IPS DF 19.7 (cell line): ENCODE results near the gene KIF12.

ENCODE experiments used
- DNase-seq: peaks from one replicate; pipeline ENCODE4 v3.0.0-alpha.2; 2013; ENCODE audit warnings: low read depth, low spot score

The KIF12 gene

GRCh38 chr9:114107286-114108001, 8.4 kb upstream of the KIF12 start:
- no peak for DNase-seq

GRCh38 chr9:114105236-114105635, 6.1 kb upstream of the KIF12 start:
- DNase-seq: no peak

GRCh38 chr9:114102484-114102883, 3.4 kb upstream of the KIF12 start:
- DNase-seq: no peak

GRCh38 chr9:114100536-114100935, 1.4 kb upstream of the KIF12 start:
- DNase-seq: no peak

- no peak for DNase-seq
Observed at GRCh38 chr9:114099669-114100270, 678 bp upstream of the KIF12 start.

GRCh38 chr9:114098021-114098935, 814 bp downstream of the KIF12 start:
- no peak for DNase-seq

- DNase-seq: no peak
Observed at GRCh38 chr9:114097613-114098020, 1.5 kb downstream of the KIF12 start.

GRCh38 chr9:114096866-114097612, 2.1 kb downstream of the KIF12 start:
- no peak for DNase-seq

- DNase-seq: no peak
Observed at GRCh38 chr9:114096041-114096511, 3.0 kb downstream of the KIF12 start.

GRCh38 chr9:114094971-114095370, 4.1 kb downstream of the KIF12 start:
- no peak for DNase-seq

- DNase-seq: no peak
Observed at GRCh38 chr9:114093761-114094505, 5.2 kb downstream of the KIF12 start.

GRCh38 chr9:114093031-114093471, 6.0 kb downstream of the KIF12 start:
- no peak for DNase-seq

GRCh38 chr9:114092336-114092735, 6.8 kb downstream of the KIF12 start:
- DNase-seq: no peak

GRCh38 chr9:114091711-114092110, 7.4 kb downstream of the KIF12 start:
- DNase-seq: no peak

- DNase-seq: no peak
Observed at GRCh38 chr9:114090798-114091197, 8.3 kb downstream of the KIF12 start.

GRCh38 chr9:114089206-114089840, 9.8 kb downstream of the KIF12 start:
- DNase-seq: no peak

- no peak for DNase-seq
Observed at GRCh38 chr9:114088571-114089170, 10.4 kb downstream of the KIF12 start.

GRCh38 chr9:114087721-114088120, 11.4 kb downstream of the KIF12 start:
- no peak for DNase-seq

GRCh38 chr9:114086607-114087006, 12.5 kb downstream of the KIF12 start:
- DNase-seq: no peak

GRCh38 chr9:114086009-114086408, 13.1 kb downstream of the KIF12 start:
- DNase-seq: no peak
